ENCODE measurements around the gene CACNA1C. TPM values are rescaled to one million over a fixed set of nuclear protein-coding genes. Genes with fewer than 3 reads are reported as not detected.

CACNA1C gene
- total RNA-seq, 1 experiment from 2014 or later = not detected

DNA sequence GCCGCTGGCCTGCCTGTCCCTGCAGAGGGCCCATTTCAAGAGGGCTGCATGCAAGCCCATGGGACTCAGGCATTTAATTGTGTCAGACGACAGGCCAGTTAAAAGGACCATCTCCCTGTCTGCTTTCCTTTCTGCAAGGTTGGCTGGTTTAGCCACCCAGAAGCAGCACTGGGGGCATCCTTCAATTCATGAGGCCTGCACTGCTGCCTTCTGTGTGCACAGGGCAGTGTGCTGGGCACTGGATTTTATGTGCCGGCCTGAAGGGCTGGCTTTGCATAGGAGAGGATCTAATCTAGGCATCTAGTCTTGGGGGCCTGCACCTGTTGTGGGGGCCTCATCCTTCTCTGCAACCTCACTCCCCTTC, 627.9 kb downstream of the CACNA1C start:
- Histone ChIP-seq H3K79me2 (ENCODE audit: low read depth) (no peaks in the 10 kb centered on the region), H3K9me2 (ENCODE audit: insufficient read depth) (no peaks in the 10 kb centered on the region), H2AFZ (no peak overlapping the region), H3F3A (ENCODE audit: insufficient read depth, low read depth) (no peaks in the 10 kb centered on the region), H3K36me3 (ENCODE audit: low read depth) (no peaks in the 10 kb centered on the region), H3K4me3 (no peak overlapping the region), H4K20me1 (ENCODE audit: insufficient read depth) (no peaks in the 10 kb centered on the region), H3K4me2 (no peak overlapping the region), H3K4me1 (replicated peaks; ENCODE audit: insufficient read depth) (no peaks in the 10 kb centered on the region), H3K9me3 (ENCODE audit: insufficient read depth, low read depth) (no peaks in the 10 kb centered on the region), H3K27me3 (ENCODE audit: insufficient read depth, low read depth) (peaks cover 87% of the 10 kb centered on the region), H3K27ac (no peak overlapping the region)
- TF ChIP-seq, protein P1, sequence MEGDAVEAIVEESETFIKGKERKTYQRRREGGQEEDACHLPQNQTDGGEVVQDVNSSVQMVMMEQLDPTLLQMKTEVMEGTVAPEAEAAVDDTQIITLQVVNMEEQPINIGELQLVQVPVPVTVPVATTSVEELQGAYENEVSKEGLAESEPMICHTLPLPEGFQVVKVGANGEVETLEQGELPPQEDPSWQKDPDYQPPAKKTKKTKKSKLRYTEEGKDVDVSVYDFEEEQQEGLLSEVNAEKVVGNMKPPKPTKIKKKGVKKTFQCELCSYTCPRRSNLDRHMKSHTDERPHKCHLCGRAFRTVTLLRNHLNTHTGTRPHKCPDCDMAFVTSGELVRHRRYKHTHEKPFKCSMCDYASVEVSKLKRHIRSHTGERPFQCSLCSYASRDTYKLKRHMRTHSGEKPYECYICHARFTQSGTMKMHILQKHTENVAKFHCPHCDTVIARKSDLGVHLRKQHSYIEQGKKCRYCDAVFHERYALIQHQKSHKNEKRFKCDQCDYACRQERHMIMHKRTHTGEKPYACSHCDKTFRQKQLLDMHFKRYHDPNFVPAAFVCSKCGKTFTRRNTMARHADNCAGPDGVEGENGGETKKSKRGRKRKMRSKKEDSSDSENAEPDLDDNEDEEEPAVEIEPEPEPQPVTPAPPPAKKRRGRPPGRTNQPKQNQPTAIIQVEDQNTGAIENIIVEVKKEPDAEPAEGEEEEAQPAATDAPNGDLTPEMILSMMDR (conservative IDR thresholded peaks at IDR 0.05) = no peak
- TF ChIP-seq EZH2 (IDR thresholded peaks at IDR 0.05; ENCODE audit: low read depth) = no peak
- no TSS peak for BruUV-seq (replicated peaks)
- ChIA-PET POLR2A (ENCODE audit: unreplicated experiment) (no interaction called here), CTCF (no interaction called here)
- intact Hi-C loops (cut with micrococcal nuclease; ENCODE audit: unreplicated experiment) = no loop called here
- DNase-seq = no peak

DNA sequence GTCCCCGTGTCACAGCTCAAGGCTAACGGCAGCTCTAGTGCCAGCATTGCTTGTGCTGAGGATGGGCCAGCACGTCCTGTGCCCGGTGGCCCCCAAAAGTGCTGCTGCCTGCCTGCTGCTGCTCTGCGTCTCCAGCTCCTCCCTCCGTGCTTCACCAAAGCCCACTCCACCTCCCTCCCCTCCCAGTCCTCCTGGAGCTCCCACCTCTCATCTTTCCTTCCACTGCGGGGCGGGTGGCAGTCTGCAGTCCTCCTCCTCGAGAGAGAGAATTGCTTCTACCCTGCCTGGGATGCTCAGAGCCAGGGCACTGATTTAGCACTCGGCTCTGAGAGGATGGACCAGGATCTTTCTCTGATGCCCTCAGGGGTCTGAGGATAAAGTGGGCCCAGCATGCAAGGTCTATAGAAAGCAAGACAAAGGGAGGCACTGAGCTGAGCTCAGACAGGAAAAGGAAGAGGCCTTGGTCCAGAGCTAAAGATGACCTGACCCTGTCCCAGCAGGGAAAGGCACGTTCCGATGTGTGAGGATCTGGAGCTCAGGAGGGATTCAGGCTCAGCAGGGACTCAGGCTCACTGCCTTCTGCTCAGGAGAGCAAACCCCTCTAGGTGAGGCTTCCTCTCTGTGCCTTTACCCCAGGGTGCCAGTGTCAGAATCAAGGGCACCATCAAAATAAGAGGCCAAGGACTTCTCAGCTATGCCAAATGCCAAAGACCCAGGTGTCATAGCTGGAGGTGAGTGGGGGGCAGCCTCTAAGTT, 628.8 kb downstream of the CACNA1C start:
- intact Hi-C loops (cut with micrococcal nuclease; ENCODE audit: unreplicated experiment) = no loop called here
- H3K9me3 ChIP-seq (ENCODE audit: insufficient read depth, low read depth) = no peaks in the 10 kb centered on the region
- H3K4me1 ChIP-seq (replicated peaks; ENCODE audit: insufficient read depth) = no peaks in the 10 kb centered on the region
- H3K9me2 ChIP-seq (ENCODE audit: insufficient read depth) = no peaks in the 10 kb centered on the region
- CTCF ChIA-PET = no interaction called here
- no peaks in the 10 kb centered on the region for H3K79me2 ChIP-seq (ENCODE audit: low read depth)
- H2AFZ ChIP-seq = no peak overlapping the region
- no peak for DNase-seq
- no peak for TF ChIP-seq EZH2 (IDR thresholded peaks at IDR 0.05; ENCODE audit: low read depth)
- TF ChIP-seq, protein P1 (conservative IDR thresholded peaks at IDR 0.05) = no peak
- H3K4me2 ChIP-seq = no peak overlapping the region
- H3F3A ChIP-seq (ENCODE audit: insufficient read depth, low read depth) = no peaks in the 10 kb centered on the region
- POLR2A ChIA-PET (ENCODE audit: unreplicated experiment) = no interaction called here
- H4K20me1 ChIP-seq (ENCODE audit: insufficient read depth) = no peaks in the 10 kb centered on the region
- peaks cover 84% of the 10 kb centered on the region for H3K27me3 ChIP-seq (ENCODE audit: insufficient read depth, low read depth)
- H3K4me3 ChIP-seq = no peak overlapping the region
- no peak overlapping the region for H3K27ac ChIP-seq
- BruUV-seq (replicated peaks) = no TSS peak
- H3K36me3 ChIP-seq (ENCODE audit: low read depth) = no peaks in the 10 kb centered on the region

DNA sequence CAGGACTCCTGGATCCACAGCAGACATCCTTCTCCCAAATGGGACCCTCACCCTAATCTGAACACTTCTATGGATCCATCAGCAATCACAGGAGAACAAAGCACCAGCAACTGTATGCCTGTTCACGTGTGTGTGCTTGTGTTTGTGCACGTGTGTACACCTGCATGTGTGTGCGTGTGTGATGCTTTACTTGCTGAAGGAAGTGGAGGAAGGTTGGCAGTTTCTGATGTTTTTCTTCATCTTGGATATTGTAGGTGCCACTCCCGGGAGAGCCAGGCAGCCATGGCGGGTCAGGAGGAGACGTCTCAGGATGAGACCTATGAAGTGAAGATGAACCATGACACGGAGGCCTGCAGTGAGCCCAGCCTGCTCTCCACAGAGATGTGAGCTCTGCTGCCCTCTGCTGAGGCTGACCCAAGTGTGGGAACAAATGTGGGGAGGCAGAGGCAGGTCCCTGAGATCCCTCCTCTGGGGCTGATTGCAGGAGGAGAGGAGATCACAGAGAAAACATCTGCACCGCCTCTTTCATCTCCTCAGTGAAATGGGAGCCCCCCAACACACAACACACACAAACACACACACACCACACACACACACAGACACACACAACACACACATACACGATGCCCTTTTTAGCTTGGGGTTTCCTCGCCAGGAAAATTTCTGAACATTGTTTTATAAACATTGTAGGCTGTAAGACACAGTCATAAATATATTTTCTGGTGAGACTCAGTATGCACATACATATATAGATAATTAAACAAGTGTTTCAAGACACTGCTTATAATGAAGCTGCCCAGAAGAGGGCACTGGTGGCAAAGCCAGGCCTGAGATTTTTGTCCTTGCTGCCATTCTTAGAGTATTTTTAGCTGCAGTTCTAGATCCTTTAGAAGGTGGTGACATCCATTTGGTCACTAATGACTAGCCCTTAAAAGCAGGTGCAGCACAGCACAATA, 629.8 kb downstream of the CACNA1C start:
- H3F3A ChIP-seq (ENCODE audit: insufficient read depth, low read depth) = no peaks in the 10 kb centered on the region
- ChIA-PET CTCF (no interaction called here), POLR2A (ENCODE audit: unreplicated experiment) (no interaction called here)
- no peak for TF ChIP-seq EZH2 (IDR thresholded peaks at IDR 0.05; ENCODE audit: low read depth)
- TF ChIP-seq, protein P1 (conservative IDR thresholded peaks at IDR 0.05) = peak; percentile 57; the same call in 1 of the 2 replicates
- no peak overlapping the region for H3K4me3 ChIP-seq
- H3K9me3 ChIP-seq (ENCODE audit: insufficient read depth, low read depth) = no peaks in the 10 kb centered on the region
- H3K4me2 ChIP-seq = no peak overlapping the region
- H3K36me3 ChIP-seq (ENCODE audit: low read depth) = no peaks in the 10 kb centered on the region
- no peaks in the 10 kb centered on the region for H4K20me1 ChIP-seq (ENCODE audit: insufficient read depth)
- H3K27ac ChIP-seq = no peak overlapping the region
- no peaks in the 10 kb centered on the region for H3K4me1 ChIP-seq (replicated peaks; ENCODE audit: insufficient read depth)
- peaks cover 84% of the 10 kb centered on the region for H3K27me3 ChIP-seq (ENCODE audit: insufficient read depth, low read depth)
- no peaks in the 10 kb centered on the region for H3K9me2 ChIP-seq (ENCODE audit: insufficient read depth)
- no peak overlapping the region for H2AFZ ChIP-seq
- intact Hi-C loops (cut with micrococcal nuclease; ENCODE audit: unreplicated experiment) = no loop called here
- peak; percentile 10 to 62 for DNase-seq
- BruUV-seq (replicated peaks) = no TSS peak
- no peaks in the 10 kb centered on the region for H3K79me2 ChIP-seq (ENCODE audit: low read depth)

All from PC-9 (cell line).